Measurements from ENCODE around the gene WSB1.

GRCh38 chr17:27346228-27346899 lies 52.5 kb downstream of the WSB1 start:
- TF ChIP-seq POLR2A (IDR thresholded peaks at IDR 0.05), result no peak
- no peak for TF ChIP-seq EP300 (IDR thresholded peaks at IDR 0.05)
- no peak for TF ChIP-seq CTCF (IDR thresholded peaks at IDR 0.05)

All from stomach (tissue), 4 donors.